ENCODE data around the gene SLC39A11.

The SLC39A11 gene

GRCh38 chr17:72699545-72699944 lies 392.9 kb downstream of the SLC39A11 start:
- no peak for DNase-seq

- peak; percentile 40 for DNase-seq
These were observed 394.8 kb downstream of the SLC39A11 start for GRCh38 chr17:72697602-72698146.

DNA sequence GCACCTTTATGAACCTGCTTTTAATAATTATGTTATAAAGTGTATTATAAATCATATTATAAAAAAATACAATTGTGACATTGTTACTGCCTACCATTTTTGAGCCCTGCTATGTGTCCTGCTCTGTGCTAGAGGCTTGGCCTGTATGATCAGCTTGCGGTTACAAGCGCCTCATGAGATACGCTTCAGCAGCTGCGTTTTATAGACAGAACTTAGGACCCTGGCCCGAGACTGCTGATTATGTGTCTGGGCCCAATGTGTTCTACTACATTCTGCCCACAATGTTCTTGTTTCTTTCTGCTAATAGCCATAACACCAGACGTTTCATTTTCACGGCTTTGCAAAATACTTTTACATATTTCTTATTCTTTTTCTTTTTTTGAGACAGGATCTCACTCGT lies 395.8 kb downstream of the SLC39A11 start:
- no peak for DNase-seq

DNA sequence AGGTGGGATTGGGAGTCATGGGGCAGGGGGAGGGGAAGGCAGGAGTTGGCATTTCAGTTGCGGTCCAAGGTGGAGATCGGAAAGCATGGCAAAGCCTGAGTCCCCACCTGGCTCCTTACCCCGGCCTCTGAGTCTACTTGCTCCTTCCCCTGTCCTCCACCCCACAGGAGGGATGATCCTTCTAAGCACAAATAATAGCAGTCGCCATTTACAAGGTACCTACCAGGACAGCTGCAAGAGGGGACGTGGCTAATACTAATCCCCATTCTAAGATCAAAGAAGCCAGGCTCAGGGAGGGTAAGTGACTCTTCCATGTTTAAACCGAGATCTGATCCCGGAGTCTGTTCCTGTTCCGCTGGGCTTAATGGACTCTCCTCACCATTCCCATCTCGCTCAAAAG lies 396.3 kb downstream of the SLC39A11 start:
- no peak for DNase-seq

DNA sequence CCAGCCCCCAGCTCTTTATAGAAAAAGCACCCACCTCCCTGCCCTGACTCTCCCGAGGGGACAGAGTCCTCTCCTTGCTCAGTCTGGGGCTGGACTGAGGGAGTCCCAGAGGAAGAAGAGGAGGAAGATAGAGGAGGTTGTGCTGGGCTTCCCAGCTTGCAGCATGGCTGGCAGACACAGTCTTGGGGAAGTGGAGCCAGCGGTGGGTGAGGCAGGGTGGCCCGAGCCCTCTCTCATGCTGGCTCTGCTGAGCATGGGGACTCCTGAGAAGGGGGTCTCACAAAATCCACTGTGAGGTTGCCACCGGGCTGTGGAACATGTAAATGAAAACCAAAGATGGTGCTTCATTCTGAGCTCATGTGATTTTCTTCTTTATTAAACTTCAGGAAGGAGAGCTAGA lies 398.5 kb downstream of the SLC39A11 start:
- DNase-seq, result no peak

DNA sequence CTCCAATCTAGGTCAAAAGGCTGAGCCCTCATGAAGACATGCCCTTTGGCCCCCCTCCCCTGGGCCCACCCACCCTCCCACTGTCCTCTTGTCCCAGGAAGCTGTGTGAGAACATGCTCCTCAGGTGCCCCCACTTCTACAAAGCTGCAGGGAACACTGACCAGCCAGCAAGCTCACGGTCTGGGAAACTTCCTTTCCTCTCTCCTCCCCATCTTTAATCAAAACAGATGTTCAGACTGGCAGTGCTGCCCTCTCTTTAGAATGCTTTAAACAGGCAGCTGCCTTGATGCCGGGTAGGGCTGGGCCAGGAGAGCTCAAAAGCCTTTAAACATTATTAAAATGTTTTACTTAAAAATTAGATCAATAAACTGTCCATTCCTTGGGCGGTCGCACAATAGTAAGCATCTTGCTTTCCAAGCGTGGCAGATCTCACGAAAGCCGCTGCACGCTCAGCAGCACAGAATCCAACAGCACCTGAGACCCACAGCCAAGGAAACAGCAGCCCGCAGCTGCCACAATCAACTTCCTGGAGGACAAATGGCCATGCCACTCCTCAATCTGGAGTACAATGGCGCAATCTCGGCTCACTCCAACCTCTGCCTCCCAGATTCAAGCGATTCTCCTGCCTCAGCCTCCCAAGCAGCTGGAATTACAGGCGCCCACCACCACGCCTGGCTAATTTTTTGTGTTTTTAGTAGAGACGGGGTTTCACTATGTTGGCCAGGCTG lies 399.2 kb downstream of the SLC39A11 start:
- no peak for DNase-seq

GRCh38 chr17:72692676-72693075 lies 399.8 kb downstream of the SLC39A11 start:
- no peak for DNase-seq

DNA sequence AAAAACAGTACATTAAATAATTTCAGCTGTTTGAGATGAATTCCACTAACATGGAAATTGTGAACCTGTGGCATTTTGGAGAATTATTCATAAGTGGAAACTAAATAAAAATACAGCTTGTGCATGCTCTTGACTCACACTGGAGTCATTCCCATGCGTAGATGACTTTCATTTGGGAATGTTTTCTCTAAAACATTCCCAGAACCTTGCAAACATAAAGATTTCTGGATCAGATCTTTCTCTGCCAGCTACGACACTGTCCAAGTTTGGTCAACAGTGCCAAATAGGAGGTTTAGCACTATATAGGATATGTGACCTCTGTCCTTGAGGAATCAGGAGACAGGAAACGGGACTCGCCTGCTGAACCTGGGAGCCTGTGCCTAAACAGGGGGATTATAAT lies 400.9 kb downstream of the SLC39A11 start:
- DNase-seq, result no peak

- DNase-seq, result no peak
These were observed 401.5 kb downstream of the SLC39A11 start for GRCh38 chr17:72691017-72691416.

DNA sequence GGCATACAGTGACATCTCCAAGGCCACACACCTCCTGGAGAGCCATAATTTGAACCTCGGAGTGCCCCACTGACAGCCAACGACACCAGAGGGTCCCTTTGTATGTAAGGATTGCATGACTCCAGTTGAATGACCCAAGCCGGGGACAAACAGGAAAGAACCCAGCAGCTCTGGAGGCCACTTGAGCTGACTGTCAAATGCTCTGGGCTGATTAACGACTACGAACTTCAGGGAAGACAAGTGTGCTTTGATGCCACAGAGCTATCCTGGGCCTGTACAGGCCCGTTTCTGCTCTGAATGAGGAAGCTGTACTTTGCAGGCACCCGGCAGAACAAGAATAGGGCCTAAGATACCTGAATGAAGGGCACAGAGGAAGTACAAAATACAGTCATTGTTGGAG lies 404.6 kb downstream of the SLC39A11 start:
- DNase-seq, result peak; percentile 40

- no peak for DNase-seq
These were observed 408.0 kb downstream of the SLC39A11 start for GRCh38 chr17:72684405-72685020.

DNA sequence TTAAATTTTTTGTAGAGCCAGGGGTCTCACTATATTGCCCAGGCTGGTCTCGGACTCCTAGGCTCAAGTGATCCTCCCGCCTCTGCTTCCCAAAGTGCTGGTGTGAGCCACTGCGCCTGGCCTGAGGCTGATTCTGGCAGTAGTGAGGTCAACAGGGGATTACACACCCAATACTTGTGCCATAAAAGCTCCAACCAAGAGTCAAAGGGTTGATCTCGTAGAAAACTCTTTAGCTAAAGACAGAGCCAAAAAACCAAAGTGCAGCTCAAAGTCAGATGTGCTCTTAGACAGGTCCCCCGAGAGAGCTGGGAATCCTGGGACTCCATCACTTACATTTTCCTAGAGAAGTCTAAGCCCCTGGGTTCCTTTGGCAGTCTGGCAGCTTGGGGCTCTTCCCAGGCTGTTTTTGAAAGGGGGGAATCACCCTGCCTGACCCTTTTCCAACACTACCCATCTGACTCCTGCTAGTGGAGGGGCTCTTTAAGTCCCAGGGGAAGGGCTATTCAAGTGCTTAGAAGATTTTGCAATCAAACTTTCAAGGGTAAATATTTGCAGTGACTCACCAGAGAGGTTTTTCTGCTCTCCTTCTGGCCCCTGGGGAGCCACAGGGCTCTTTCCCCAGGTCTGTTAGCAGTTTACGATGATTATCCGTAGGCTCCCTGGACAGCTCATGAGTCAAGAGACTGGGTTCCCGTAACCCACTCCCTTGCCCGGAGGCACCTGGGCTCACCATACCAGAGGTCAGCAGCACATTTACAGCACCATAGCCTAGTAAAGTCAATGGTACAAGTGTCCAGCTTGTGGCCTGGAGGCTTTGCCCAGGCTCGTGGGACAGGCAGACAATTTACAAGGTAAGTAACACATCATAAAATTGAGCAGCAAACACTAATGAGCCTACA lies 408.7 kb downstream of the SLC39A11 start:
- DNase-seq, result peak; percentile 61

- no peak for DNase-seq
These were observed 409.9 kb downstream of the SLC39A11 start for GRCh38 chr17:72682605-72683004.

- no peak for DNase-seq
These were observed 410.6 kb downstream of the SLC39A11 start for GRCh38 chr17:72681844-72682243.

- no peak for DNase-seq
These were observed 414.6 kb downstream of the SLC39A11 start for GRCh38 chr17:72677714-72678390.

DNA sequence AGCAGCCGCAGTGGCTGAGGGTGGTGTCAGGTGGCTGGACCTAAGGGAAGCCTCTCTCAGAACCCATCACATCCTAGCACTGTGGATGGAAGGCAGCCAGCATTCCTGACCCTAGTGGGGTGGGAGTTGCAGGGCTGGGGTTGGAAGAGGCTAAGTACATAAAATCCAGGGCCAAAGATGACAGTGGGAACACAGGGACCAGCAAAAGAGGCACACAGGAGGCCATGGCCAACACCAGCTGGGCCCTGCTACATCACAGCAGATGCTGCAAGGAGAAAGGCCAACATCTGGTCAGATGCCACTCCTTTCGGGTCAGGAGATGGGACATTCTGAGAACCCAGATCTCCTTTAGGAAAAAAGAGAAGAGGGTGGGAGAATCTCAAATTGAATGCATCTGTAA lies 415.4 kb downstream of the SLC39A11 start:
- no peak for DNase-seq

DNA sequence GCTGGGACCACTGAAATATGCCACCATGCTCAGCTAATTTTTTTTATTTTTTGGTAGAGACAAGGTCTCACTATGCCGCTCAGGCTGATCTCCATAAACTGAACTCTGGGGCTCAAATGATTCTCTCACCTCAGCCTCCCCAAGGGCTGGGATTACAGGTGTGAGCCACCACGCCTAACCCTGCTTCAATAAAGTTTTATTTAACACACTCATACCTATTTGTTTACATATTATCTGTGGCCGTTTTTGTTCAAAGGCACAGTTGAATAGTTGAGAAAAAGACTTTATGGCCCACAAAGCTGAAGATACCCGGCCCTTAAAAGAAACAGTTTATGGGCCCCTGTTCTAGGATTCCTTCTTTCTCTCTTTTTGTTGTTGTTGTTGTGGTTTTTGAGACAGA lies 419.8 kb downstream of the SLC39A11 start:
- no peak for DNase-seq

GRCh38 chr17:72671016-72671415 lies 421.5 kb downstream of the SLC39A11 start:
- no peak for DNase-seq

GRCh38 chr17:72667096-72668063 lies 425.1 kb downstream of the SLC39A11 start:
- peak; percentile 27 for DNase-seq

DNA sequence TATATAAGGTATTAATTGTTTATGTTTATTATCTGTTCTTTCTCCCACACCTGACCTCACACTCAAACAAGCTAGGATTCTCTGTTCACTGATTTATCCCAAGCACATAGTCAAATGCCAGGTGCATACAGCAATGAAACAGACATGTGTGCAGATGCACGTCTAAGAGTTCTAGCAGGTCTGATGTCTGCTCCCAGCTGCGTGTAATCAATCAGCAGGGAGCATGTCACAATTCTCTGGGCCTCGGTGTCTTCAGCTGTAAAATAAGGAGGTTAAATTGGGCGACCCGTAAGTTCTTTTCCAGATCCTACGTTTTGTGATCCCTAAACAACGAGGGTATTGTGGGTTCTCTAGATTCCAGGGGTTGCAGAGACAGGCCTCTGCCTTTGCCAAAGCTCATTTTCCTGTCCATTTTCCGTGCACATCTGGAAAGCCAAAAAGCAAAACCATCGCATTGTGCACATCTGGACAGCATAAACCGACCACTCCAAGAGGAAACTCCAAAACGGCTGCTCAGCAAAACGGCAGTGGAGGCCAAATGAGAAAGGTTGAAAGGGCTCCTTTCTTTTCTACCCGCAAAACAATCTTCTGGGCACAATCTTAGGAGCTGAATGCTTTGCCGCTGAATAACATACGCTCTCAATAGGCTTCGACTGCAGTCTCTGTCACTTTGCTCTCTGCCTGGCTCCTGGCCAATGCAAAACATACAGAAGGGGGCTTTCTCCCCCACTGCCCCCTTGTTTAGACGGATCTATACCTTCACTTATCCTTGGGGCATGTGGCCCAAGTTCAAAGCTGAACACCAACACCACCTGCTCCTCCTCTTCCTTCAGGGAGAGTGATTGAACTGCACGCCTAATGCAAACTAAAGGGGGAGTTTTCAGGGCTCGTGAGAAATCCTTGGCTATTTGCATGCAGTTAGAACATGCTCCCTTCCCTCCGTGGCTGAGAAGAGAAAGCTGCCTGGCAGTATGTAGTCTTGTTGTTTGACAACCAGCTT lies 426.3 kb downstream of the SLC39A11 start:
- DNase-seq, result peak; percentile 75
